Measurements from ENCODE around the gene GALNT6.

GRCh38 chr12:51318846-51319599 lies 72.2 kb downstream of the GALNT6 start:
- TF ChIP-seq CTCF (IDR thresholded peaks at IDR 0.05) (no peak), EZH2phosphoT487 (IDR thresholded peaks at IDR 0.05) (no peak)
